Bronchial epithelial cell (primary cell): ENCODE data around the gene CPAMD8. TPM values are rescaled to one million over a fixed set of nuclear protein-coding genes. Genes with fewer than 3 reads are reported as not detected.
A peak's percentile ranks its signal among the peaks of the same experiment; 100 is the strongest.

Source experiments
- DNase-seq: peaks from one replicate; pipeline ENCODE4 v3.0.0-alpha.2; 2010; ENCODE audit warnings: low read depth
- FAIRE-seq: peaks from 2 replicates; lab custom pipeline; 2011; peaks lifted over from hg19 to GRCh38; lab: Jason Lieb, UNC
- H3K27me3 ChIP-seq: 2 replicates; pipeline ENCODE4 v1.5.1; 2011; ENCODE audit warnings: low read length; ENCODE audit not compliant: control insufficient read depth, insufficient read depth
- H3K36me3 ChIP-seq: 2 replicates; pipeline ENCODE4 v1.5.1; 2011; ENCODE audit warnings: low read length; ENCODE audit not compliant: control insufficient read depth, insufficient read depth
- H3K4me3 ChIP-seq: 2 replicates; pipeline ENCODE4 v1.5.1; 2011; ENCODE audit warnings: mild to moderate bottlenecking, low read depth, low read length, control low read depth
- total RNA-seq: library from RNA; depleted of rRNA; stranded (reverse); fragments of >200 nt; gene quantifications from 2 replicates; pipeline ENCODE4 v1.2.1, GENCODE V29; 2014
- TF ChIP-seq, protein P1 (sequence below): IDR thresholded peaks from 2 replicates; pipeline ENCODE4 v1.5.1; 2011; ENCODE audit warnings: mild to moderate bottlenecking, moderate library complexity, low read length, control low read depth, inconsistent platforms; ENCODE audit not compliant: insufficient read depth, severe bottlenecking

The CPAMD8 gene
- total RNA-seq, 1 donor from 2014 or later: 0.53 TPM

DNA sequence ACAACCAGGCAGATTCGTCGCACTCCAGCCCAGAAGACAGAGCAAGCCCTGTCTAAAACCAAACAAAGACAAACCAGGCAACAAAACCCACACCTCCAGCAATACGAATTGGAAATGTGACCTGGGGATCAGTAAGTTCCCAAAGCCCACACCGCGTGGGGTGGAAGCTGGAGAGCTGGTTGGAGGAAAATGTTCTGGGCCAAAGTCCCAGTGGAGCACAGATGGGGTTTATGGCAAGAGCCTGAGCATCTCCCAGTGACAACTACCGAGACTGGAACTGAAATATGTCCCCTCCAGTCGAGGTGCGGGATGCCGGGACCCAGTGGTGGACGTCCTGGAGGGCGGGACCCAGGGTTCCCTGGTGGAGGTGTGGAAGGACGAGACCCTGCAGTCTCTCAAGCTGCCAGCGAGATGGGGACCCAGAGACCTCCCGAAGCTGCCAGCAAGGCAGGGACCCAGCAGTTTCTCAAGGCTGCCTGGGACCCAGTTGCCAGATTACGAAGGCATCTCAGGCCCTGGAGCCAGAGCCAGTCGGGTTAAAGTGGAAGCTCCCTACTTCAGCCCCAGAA lies 22.4 kb upstream of the CPAMD8 start:
- Histone ChIP-seq H3K4me3 (no peak overlapping the region), H3K27me3 (no peaks in the 10 kb centered on the region), H3K36me3 (no peaks in the 10 kb centered on the region)
- DNase-seq (no peak), FAIRE-seq (peak; percentile 43)
- TF ChIP-seq, protein P1, sequence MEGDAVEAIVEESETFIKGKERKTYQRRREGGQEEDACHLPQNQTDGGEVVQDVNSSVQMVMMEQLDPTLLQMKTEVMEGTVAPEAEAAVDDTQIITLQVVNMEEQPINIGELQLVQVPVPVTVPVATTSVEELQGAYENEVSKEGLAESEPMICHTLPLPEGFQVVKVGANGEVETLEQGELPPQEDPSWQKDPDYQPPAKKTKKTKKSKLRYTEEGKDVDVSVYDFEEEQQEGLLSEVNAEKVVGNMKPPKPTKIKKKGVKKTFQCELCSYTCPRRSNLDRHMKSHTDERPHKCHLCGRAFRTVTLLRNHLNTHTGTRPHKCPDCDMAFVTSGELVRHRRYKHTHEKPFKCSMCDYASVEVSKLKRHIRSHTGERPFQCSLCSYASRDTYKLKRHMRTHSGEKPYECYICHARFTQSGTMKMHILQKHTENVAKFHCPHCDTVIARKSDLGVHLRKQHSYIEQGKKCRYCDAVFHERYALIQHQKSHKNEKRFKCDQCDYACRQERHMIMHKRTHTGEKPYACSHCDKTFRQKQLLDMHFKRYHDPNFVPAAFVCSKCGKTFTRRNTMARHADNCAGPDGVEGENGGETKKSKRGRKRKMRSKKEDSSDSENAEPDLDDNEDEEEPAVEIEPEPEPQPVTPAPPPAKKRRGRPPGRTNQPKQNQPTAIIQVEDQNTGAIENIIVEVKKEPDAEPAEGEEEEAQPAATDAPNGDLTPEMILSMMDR: no peak

DNA sequence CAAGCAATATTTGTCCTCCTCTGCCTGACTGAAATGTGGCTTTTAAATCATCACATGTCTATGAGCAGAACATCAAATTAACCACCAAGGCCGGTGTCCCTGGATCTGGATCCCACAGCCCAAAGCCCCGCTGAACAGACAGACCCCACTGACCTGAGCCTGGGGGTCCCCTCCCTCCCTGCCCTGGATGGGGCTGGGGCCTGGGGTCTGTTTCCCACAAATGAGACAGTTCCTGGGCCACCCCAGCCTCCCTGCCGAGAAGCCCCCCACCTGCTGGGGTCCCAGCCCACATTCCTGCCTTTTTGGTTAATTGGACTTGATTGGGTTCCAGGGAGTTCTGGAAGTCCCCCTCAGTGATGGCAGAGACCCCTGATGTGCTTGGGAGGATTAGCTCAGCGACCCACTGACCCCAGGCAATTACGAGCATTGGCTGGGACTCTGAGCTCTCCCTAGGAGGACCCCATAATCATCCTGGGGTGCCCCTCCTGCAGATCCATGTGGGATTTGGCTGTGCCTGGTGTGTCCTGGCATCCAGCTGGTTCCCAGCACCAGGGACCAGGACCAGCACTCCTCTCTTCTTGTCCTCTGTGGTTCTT lies 19.4 kb upstream of the CPAMD8 start:
- TF ChIP-seq, protein P1: no peak
- Histone ChIP-seq H3K27me3 (no peaks in the 10 kb centered on the region), H3K36me3 (no peaks in the 10 kb centered on the region), H3K4me3 (no peak overlapping the region)
- DNase-seq (no peak), FAIRE-seq (no peak)

DNA sequence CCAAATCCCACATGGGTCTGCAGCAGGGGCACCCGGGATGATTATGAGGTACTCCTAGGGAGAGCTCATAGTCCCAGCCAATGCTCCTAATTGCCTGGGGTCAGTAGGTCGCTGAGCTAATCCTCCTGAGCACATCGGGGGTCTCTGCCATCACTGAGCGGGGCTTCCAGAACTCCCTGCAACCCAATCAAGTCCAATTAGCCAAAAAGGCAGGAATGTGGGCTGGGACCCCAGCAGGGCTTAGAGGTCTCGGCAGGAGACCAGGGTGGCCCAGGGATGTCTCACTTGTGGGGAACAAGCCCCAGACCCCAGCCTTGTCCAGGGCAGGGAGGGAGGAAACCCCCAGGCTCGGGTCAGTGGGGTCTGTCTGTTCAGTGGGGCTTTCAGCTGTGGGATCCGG lies 17.1 kb upstream of the CPAMD8 start:
- no peaks in the 10 kb centered on the region for H3K36me3 ChIP-seq
- no peaks in the 10 kb centered on the region for H3K27me3 ChIP-seq
- TF ChIP-seq, protein P1: no peak
- DNase-seq (no peak), FAIRE-seq (no peak)
- H3K4me3 ChIP-seq: no peak overlapping the region

DNA sequence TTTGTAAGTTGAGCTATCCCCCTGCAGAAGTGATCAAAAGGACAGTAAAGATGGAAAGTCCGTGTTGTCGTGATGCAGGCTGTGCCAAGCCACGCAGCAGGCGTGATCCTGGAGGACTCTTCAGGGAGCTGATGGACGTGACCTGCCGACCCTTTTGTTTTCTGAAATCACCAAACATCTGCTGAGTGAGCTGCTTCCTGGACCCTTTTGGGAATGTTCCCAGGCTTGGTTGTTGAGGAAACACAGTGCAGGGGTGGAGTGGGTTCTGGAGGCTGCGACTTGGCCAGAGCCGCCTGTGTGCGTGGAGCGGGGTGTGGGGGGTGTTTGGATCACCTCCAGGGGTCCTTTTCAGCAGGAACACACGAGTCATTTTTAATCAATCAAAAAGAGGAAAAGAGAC lies 15.4 kb upstream of the CPAMD8 start:
- TF ChIP-seq, protein P1: no peak
- no peaks in the 10 kb centered on the region for H3K36me3 ChIP-seq
- no peak for FAIRE-seq
- H3K27me3 ChIP-seq: no peaks in the 10 kb centered on the region
- no peak for DNase-seq
- H3K4me3 ChIP-seq: no peak overlapping the region

DNA sequence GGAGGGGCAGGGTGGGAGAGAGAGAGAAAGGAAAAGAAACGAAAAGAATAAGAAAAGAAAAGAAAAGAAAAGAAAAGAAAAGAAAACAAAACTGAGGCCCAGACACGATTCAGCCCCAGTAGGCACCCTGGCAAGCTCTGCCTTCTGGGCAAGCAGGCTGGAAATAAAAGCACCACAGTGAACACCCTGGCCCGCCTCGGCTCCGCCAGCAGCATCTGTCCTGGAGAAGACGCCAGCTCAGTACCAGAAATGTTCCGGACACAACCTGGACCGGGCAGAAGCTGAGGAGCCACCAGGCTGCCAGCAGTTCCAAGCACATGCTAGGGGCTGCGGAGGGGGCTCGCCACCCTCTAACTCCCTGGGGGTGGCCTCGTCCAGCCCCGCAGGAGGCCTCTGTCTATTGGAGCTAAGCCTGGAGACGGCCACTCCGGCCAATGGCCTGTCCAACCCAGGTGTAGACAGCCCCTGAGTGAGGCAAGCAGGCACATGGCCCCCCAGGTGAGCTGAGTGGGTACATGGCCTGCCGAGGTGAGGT lies 11.4 kb upstream of the CPAMD8 start:
- no peak overlapping the region for H3K4me3 ChIP-seq
- DNase-seq: no peak
- FAIRE-seq: no peak
- TF ChIP-seq, protein P1: no peak
- no peaks in the 10 kb centered on the region for H3K27me3 ChIP-seq
- no peaks in the 10 kb centered on the region for H3K36me3 ChIP-seq
